Femur (tissue), 1 donor: ENCODE data around the gene HK2.
A peak's percentile ranks its signal among the peaks of the same experiment; 100 is the strongest.
"Not testable (repeated sequence)": the region's sequence is repeated elsewhere in the genome, so short reads cannot be mapped to it uniquely, and the experiment has no call there.

Experiments used
- DNase-seq: peaks from one replicate; pipeline ENCODE4 v3.0.0-alpha.2; 2017

Gene HK2

GRCh38 chr2:74834792-74835755 lies 1.1 kb downstream of the HK2 start:
- DNase-seq = peak; percentile 79

DNA sequence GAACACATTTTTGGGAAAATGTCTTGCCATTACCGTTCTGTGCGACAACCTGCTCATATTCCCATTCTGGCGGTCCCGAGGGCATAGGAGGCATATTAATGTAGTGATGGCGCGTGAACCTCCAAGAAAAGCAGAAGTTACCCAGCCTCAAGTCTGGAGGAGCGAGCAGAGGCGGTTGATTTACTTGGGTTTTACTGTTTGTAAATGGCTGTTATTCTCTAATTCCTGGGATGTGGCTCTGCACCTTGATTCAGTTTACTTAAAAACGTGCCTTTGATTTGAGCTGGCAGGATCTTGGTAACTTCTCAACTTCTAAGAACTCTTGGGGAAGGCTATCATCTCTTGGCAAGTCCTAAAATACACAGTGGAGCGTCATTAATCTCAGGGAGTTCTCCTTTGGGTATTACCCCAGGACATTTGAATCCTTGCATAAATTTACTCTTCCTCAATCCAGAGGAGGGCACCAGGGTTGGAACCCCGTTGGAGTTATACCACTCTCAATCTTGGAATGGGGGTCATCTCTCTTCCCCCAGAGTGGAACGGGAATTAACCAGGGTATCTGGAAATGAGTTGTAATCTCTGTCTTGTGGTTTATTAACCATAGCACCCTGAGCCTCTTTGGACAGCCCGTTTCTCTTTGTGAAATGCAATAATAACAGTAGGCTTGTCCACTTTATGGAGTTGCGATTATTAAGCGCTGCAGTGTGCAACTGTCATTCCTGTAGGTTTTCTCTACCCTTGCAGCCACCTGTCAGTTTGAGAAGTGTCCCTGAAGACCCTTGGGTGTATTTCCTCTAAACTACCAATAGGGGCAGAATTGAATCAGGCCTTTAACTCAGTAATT lies 2.1 kb downstream of the HK2 start:
- no peak for DNase-seq

GRCh38 chr2:74836675-74837401 lies 2.9 kb downstream of the HK2 start:
- no peak for DNase-seq

DNA sequence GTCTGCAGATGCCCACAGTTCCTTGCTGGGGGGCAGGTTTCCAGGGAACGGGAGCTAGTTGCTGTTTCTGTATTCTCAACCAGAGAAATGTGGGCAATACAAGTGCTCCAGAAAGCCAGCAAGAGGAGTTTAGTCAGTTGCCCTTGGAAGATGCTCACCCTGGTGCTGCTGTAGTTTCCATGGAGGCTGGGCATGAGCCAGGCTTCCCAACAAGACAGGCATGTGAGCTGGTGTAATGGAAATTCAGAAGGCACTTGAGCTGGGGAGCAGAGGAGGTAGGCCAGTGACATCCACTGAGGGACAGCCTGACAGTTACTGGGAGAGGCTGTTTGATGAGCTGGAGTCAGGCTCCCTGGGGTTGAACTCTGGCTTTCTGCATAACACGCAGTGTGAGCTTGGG lies 7.7 kb downstream of the HK2 start:
- DNase-seq = no peak

DNA sequence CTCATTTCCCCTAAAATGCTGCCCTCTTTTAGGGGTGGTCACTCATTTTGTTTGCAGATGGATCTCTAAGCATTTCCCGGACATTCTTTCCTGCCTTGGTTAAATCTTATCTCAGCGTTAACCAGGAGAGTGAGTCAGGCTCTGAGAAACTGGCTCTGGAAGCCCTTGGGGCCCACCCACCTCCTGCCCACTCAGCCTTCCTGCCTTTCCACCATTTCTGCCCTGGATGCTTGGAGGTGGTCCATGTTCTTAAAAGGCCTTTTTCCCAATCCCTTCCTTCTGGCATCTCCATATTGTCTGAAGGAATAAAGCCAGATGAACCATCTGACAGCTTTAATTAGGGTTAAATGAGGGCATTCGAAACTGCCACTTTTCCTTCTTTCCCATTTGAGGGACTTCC lies 9.5 kb downstream of the HK2 start:
- DNase-seq = no peak

GRCh38 chr2:74843899-74844298 lies 10.0 kb downstream of the HK2 start:
- DNase-seq = no peak

DNA sequence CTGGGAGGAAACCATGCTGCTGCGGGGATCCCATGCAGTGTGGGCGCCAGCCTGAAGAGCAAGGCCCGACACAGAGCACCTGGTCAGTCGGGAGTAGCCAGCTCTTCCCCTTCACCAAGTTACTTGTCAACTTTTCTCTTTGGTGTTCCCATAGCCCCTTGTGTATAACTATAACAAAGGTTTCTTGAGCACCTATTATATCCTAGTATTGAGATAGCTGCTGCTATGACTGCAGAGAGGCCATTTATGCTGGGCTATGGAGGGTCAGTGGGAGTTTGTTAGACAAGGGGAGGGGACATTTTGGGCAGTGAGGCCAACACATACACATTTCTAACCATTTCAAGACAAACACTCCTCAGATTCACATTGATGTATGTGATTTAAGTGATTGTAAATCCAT lies 10.8 kb downstream of the HK2 start:
- DNase-seq = no peak

DNA sequence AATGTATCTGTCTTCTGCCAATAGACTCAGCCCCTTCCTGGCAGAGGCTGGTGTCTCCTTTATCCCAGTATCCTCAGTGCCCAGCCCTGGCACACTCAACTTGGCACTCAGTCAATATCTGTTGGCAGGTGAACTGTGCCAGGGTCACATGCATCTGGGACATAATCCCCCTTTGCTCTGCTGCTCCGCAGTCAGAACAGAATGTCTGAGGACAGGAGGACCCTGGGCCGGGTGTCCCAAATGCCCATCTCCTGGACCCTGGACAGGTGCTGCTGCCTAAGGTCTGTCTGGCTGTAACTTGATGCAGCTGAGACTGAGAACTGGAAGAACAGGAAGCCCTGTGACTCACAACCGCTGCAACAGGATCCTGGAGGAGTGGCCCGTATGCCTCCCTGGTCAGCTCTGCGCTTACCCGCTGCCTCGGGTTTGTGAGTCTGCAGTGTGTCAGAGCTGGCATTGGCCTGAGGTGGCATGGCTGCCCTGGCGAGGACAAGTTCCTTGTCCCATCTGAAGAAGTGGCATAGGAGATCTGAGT lies 11.4 kb downstream of the HK2 start:
- DNase-seq = peak; percentile 76

- no peak for DNase-seq
Observed at GRCh38 chr2:74845991-74846390, 12.1 kb downstream of the HK2 start.

- DNase-seq = no peak
Observed at GRCh38 chr2:74846481-74846880, 12.6 kb downstream of the HK2 start.

GRCh38 chr2:74847070-74847858 lies 13.3 kb downstream of the HK2 start:
- no peak for DNase-seq

GRCh38 chr2:74849228-74849892 lies 15.4 kb downstream of the HK2 start:
- no peak for DNase-seq

GRCh38 chr2:74850496-74851190 lies 16.7 kb downstream of the HK2 start:
- DNase-seq = no peak

GRCh38 chr2:74851191-74851566 lies 17.3 kb downstream of the HK2 start:
- DNase-seq = no peak

GRCh38 chr2:74853360-74853759 lies 19.4 kb downstream of the HK2 start:
- DNase-seq = not testable (repeated sequence)

- DNase-seq = no peak
Observed at GRCh38 chr2:74854401-74854800, 20.5 kb downstream of the HK2 start.

- not testable (repeated sequence) for DNase-seq
Observed at GRCh38 chr2:74855114-74855707, 21.3 kb downstream of the HK2 start.

DNA sequence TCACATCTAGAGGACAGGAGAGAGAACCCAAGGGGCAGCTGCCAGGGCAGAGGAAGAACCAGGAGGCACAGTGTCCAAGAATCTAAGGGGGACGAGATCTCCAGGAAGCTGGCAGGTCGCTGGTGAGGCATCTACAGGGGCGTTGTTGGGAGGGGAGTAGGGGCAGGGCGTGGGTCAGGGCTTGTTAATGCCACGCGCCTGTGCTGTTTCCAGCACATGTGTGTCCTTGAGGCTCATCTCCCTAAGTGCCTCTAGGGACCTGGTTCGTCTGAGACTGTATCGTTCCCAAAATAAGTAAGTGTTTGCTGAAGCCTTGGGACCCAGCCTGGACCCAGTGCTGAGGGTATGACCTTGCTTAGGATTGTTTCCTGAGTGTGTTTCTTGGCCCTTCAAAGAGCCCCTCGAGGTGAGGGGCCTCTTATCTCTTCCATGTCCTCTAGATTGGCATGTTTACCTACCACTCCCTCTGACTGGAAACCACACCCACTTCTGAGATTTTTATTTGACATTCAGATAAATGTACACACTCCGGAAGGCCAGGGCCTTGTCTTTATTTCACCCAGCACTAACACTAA lies 22.2 kb downstream of the HK2 start:
- DNase-seq = no peak

DNA sequence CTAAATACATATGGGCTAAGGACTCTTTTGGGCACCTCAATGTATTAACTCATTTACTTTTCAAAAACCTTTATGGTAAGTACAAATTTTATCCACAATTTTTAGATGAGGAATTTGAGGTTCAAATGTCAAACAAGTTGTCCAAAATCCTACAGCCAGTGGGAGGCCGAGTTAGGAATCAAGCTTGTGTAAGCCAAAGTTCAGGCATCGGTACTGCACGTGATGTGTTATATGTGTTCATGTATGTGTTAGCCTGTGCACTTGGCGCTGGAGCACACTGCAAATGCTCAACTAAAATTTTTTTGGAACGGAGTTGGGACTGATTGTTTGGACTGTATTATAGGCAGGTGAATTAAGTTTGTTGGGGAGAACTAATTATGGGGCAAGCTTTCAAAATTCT lies 22.7 kb downstream of the HK2 start:
- DNase-seq = no peak

GRCh38 chr2:74857215-74857614 lies 23.3 kb downstream of the HK2 start:
- no peak for DNase-seq
